ENCODE measurements around the gene SLC18A3.

Gene SLC18A3

GRCh38 chr10:49647554-49647953, 37.4 kb downstream of the SLC18A3 start:
- DNase-seq = no peak
- Histone ChIP-seq H3K27me3 (no peaks in the 10 kb centered on the region), H3K9me3 (no peaks in the 10 kb centered on the region), H3K4me3 (ENCODE audit: low read depth, low read length) (no peak overlapping the region), H3K4me1 (no peaks in the 10 kb centered on the region), H3K36me3 (no peaks in the 10 kb centered on the region)
- TF ChIP-seq, protein P1, sequence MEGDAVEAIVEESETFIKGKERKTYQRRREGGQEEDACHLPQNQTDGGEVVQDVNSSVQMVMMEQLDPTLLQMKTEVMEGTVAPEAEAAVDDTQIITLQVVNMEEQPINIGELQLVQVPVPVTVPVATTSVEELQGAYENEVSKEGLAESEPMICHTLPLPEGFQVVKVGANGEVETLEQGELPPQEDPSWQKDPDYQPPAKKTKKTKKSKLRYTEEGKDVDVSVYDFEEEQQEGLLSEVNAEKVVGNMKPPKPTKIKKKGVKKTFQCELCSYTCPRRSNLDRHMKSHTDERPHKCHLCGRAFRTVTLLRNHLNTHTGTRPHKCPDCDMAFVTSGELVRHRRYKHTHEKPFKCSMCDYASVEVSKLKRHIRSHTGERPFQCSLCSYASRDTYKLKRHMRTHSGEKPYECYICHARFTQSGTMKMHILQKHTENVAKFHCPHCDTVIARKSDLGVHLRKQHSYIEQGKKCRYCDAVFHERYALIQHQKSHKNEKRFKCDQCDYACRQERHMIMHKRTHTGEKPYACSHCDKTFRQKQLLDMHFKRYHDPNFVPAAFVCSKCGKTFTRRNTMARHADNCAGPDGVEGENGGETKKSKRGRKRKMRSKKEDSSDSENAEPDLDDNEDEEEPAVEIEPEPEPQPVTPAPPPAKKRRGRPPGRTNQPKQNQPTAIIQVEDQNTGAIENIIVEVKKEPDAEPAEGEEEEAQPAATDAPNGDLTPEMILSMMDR (IDR thresholded peaks at IDR 0.05; ENCODE audit: low read depth, low read length) = no peak

GRCh38 chr10:49647985-49648795, 38.1 kb downstream of the SLC18A3 start:
- H3K27me3 ChIP-seq = no peaks in the 10 kb centered on the region
- no peaks in the 10 kb centered on the region for H3K4me1 ChIP-seq
- no peaks in the 10 kb centered on the region for H3K36me3 ChIP-seq
- no peak for DNase-seq
- TF ChIP-seq, protein P1 (IDR thresholded peaks at IDR 0.05; ENCODE audit: low read depth, low read length) = no peak
- H3K4me3 ChIP-seq (ENCODE audit: low read depth, low read length) = no peak overlapping the region
- no peaks in the 10 kb centered on the region for H3K9me3 ChIP-seq

- TF ChIP-seq, protein P1 (IDR thresholded peaks at IDR 0.05; ENCODE audit: low read depth, low read length) = no peak
- DNase-seq = no peak
- Histone ChIP-seq H3K27me3 (no peaks in the 10 kb centered on the region), H3K4me1 (no peaks in the 10 kb centered on the region), H3K36me3 (no peaks in the 10 kb centered on the region), H3K9me3 (no peaks in the 10 kb centered on the region), H3K4me3 (ENCODE audit: low read depth, low read length) (no peak overlapping the region)
Observed at GRCh38 chr10:49649294-49649693, 39.2 kb downstream of the SLC18A3 start.

GRCh38 chr10:49649936-49650723, 40.0 kb downstream of the SLC18A3 start:
- Histone ChIP-seq H3K4me1 (no peaks in the 10 kb centered on the region), H3K9me3 (no peaks in the 10 kb centered on the region), H3K27me3 (no peaks in the 10 kb centered on the region), H3K36me3 (no peaks in the 10 kb centered on the region), H3K4me3 (ENCODE audit: low read depth, low read length) (no peak overlapping the region)
- DNase-seq = no peak
- TF ChIP-seq, protein P1 (IDR thresholded peaks at IDR 0.05; ENCODE audit: low read depth, low read length) = no peak

GRCh38 chr10:49650724-49651034, 40.6 kb downstream of the SLC18A3 start:
- no peak for DNase-seq
- Histone ChIP-seq H3K36me3 (no peaks in the 10 kb centered on the region), H3K4me1 (no peaks in the 10 kb centered on the region), H3K4me3 (ENCODE audit: low read depth, low read length) (no peak overlapping the region), H3K9me3 (no peaks in the 10 kb centered on the region), H3K27me3 (no peaks in the 10 kb centered on the region)
- TF ChIP-seq, protein P1 (IDR thresholded peaks at IDR 0.05; ENCODE audit: low read depth, low read length) = no peak

Data from BE2C (cell line).